ENCODE measurements around the gene SNX25. TPM values are rescaled to one million over a fixed set of nuclear protein-coding genes. Genes with fewer than 3 reads are reported as not detected.

The SNX25 gene
- total and polyA plus RNA-seq, 7 donors: 5.3 to 13.0 (median 9.8) TPM

DNA sequence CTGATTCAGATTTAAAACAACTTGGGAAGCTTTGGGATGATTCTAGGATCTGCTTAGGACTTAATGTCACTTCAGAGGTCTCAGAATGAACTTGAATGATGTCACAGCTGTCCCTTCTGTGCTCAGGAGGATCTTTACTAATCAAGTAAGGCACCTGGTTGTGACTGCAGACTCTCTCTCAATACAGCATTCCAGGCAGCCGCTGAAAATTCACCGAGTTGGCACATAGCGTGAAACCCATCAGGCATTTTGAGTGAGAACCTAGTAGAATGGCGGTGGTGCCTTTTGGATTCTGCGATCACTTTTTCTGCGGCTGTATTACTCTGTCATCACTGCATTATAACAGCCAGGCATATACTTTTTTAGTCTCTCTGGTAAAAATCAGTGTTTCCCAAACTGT lies 16.5 kb downstream of the SNX25 start:
- no peaks in the 10 kb centered on the region for H3K9me3 ChIP-seq
- TF ChIP-seq, protein P1, sequence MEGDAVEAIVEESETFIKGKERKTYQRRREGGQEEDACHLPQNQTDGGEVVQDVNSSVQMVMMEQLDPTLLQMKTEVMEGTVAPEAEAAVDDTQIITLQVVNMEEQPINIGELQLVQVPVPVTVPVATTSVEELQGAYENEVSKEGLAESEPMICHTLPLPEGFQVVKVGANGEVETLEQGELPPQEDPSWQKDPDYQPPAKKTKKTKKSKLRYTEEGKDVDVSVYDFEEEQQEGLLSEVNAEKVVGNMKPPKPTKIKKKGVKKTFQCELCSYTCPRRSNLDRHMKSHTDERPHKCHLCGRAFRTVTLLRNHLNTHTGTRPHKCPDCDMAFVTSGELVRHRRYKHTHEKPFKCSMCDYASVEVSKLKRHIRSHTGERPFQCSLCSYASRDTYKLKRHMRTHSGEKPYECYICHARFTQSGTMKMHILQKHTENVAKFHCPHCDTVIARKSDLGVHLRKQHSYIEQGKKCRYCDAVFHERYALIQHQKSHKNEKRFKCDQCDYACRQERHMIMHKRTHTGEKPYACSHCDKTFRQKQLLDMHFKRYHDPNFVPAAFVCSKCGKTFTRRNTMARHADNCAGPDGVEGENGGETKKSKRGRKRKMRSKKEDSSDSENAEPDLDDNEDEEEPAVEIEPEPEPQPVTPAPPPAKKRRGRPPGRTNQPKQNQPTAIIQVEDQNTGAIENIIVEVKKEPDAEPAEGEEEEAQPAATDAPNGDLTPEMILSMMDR (IDR thresholded peaks at IDR 0.05): no peak
- H3K4me1 ChIP-seq: peaks cover 8% of the 10 kb centered on the region
- ATAC-seq (no peak), DNase-seq (no peak)
- H3K36me3 ChIP-seq (ENCODE audit: insufficient read depth in 1 of 2, low read depth in 1 of 2): no peaks in the 10 kb centered on the region
- no peak overlapping the region for H3K4me3 ChIP-seq
- no peaks in the 10 kb centered on the region for H3K27me3 ChIP-seq (ENCODE audit: insufficient read depth in 3 of 3, low read length in 2 of 3)
- H3K27ac ChIP-seq: no peak overlapping the region
- intact Hi-C loops (cut with DNase I): no loop called here
- WGBS, 3 donors: 89 to 92% (median 91%) methylated on average over 6 of the region's 6 CpGs

DNA sequence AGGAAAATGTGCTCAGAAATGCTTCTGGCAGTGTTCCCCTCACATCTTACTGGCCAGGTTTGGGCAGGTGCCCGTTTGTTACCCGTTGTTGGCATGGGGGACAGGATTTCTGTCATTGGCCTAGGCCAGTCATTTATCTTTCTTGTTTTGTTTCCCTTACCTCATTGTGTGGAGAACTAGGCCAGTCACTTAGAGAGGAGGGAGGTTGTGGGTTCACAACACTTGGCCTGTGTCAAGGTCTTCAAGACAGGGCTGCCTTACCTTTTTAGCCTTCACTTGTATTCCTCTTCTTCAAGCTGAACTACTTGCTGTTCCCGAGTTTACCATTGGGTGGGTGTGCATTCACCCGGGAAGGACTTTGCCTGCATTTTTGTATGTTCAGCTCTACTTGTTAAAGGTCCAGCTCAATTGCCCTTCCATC lies 17.7 kb downstream of the SNX25 start:
- WGBS, 3 donors: 27 to 38% (median 28%) methylated on average over 4 of the region's 4 CpGs
- DNase-seq: no peak
- H3K27ac ChIP-seq: no peak overlapping the region

DNA sequence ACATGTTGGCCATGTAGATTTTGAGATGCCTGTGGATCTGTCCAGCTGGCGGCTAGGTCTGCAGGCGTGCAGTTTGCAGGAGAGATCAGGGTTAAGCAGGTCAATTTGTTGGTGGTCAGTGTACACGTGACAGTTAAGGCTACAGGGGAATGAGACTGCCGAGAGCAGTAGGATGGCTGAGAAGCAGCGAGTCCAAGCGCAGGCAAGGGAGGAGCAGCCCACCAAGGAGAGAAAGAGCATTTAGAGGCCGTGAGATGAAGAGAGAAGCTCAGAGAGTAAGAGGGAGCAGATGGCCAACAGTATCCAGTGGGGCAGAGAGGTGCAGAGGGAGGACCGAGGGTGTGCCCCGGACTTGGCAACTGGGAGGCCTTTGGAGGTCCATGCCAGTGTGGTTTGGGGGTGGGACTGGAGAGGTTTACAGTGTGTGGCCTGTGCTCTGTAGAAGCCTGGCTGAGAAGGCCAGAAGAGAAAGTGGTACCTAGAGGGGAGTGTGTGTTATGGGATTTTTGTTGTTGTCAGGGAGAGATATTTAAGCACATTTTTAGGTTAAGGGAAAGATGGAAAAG lies 18.4 kb downstream of the SNX25 start:
- no peaks in the 10 kb centered on the region for H3K36me3 ChIP-seq (ENCODE audit: insufficient read depth in 1 of 2, low read depth in 1 of 2)
- H3K4me1 ChIP-seq: peaks cover 8% of the 10 kb centered on the region
- H3K27ac ChIP-seq: no peak overlapping the region
- TF ChIP-seq, protein P1 (IDR thresholded peaks at IDR 0.05): no peak
- ATAC-seq (peak in 2 of 4 donors; percentile 17 to 32), DNase-seq (no peak)
- H3K4me3 ChIP-seq: no peak overlapping the region
- WGBS, 3 donors: 77 to 89% (median 82%) methylated on average over 9 of the region's 9 CpGs
- H3K9me3 ChIP-seq: no peaks in the 10 kb centered on the region
- H3K27me3 ChIP-seq (ENCODE audit: insufficient read depth in 3 of 3, low read length in 2 of 3): no peaks in the 10 kb centered on the region
- intact Hi-C loops (cut with DNase I): no loop called here

More for the DNA sequence above, 17.7 kb downstream of the SNX25 start:
- Histone ChIP-seq H3K4me1 (peaks cover 8% of the 10 kb centered on the region), H3K36me3 (ENCODE audit: insufficient read depth in 1 of 2, low read depth in 1 of 2) (no peaks in the 10 kb centered on the region), H3K27me3 (ENCODE audit: insufficient read depth in 3 of 3, low read length in 2 of 3) (no peaks in the 10 kb centered on the region), H3K4me3 (no peak overlapping the region), H3K9me3 (no peaks in the 10 kb centered on the region)
- TF ChIP-seq, protein P1 (IDR thresholded peaks at IDR 0.05): no peak
- ATAC-seq: peak; percentile 47 to 78 (median 68)
- intact Hi-C loops (cut with DNase I): no loop called here

- H3K27me3 ChIP-seq (ENCODE audit: insufficient read depth in 3 of 3, low read length in 2 of 3): no peaks in the 10 kb centered on the region
- TF ChIP-seq, protein P1 (IDR thresholded peaks at IDR 0.05): no peak
These were observed 19.8 kb downstream of the SNX25 start for GRCh38 chr4:185229021-185229818.

More at GRCh38 chr4:185229021-185229818, 19.8 kb downstream of the SNX25 start:
- WGBS, 3 donors: 90 to 97% (median 96%) methylated on average over 19 of the region's 19 CpGs
- H3K4me1 ChIP-seq: peaks cover 8% of the 10 kb centered on the region
- no peaks in the 10 kb centered on the region for H3K36me3 ChIP-seq (ENCODE audit: insufficient read depth in 1 of 2, low read depth in 1 of 2)
- intact Hi-C loops (cut with DNase I): no loop called here
- H3K27ac ChIP-seq: no peak overlapping the region
- ATAC-seq: no peak
- no peaks in the 10 kb centered on the region for H3K9me3 ChIP-seq
- DNase-seq: no peak
- H3K4me3 ChIP-seq: no peak overlapping the region

All from psoas muscle (tissue), 8 donors.